GM12865 (cell line): ENCODE results near the gene FMR1.
A peak's percentile ranks its signal among the peaks of the same experiment; 100 is the strongest.

Source experiments
- DNase-seq: peaks from one replicate; pipeline ENCODE4 v3.0.0; 2010; ENCODE audit warnings: low read depth
- H3K4me3 ChIP-seq: 2 replicates; pipeline ENCODE4 v1.5.1; 2011; ENCODE audit warnings: mild to moderate bottlenecking, low read depth, low read length, control low read depth
- CTCF ChIP-seq: IDR thresholded peaks from 2 replicates; pipeline ENCODE4 v1.5.1; 2011; ENCODE audit warnings: low read length, control low read depth, low read depth, inconsistent platforms; ENCODE audit not compliant: insufficient read depth; ENCODE audit errors: missing control alignments

Gene FMR1

DNA sequence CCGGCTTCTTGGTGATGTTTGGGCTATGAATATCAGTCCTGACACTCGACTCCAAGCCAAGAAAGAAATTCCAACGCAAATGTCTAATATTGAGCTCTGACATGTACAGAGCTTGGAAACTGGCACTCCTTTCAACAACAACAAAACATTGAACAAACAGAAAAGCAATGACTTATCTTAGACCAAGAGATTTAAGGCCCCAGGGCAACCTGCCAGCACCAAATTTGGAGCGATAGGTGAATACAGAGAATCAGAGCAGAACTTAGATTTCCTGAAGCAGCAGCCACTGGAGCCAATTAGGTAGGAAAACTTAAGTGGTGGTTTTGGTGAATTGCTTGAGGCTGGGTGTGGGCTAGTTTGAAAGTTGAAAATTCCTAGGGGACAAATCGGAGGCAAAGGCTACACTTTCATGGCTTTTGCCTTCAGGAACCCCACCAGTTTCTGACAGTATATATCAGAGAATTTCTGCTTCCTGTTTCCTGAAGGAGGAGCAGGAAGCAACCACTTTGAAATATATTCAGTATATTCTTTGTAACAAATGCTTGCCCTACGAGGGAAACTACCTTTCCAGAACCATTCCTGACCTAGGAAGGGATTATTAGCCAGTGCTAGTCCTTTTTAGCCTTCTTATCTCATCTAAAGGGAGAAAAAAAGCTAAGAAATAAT is 10.1 kb upstream of the FMR1 start:
- no peak for DNase-seq
- H3K4me3 ChIP-seq: no peak overlapping the region
- TF ChIP-seq CTCF: no peak

DNA sequence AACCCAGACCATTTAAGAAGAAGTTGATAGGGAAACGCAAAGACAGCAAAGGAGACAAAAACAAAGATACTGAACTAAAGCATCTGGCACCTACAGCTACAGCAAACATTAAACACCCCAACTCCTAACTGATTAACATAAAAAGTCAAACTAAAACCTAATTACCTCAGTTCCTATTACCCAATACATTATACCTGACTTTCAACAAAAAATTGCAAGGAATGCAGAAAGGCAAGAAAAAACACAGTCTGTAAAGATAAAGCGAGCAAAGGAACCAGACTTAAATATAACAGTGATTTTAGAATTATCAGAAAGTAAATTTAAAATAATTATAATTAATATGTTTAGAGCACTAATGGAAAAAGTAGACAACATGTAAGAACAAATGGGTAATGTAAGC is 9.4 kb upstream of the FMR1 start:
- TF ChIP-seq CTCF: no peak
- DNase-seq: no peak
- no peak overlapping the region for H3K4me3 ChIP-seq

GRCh38 chrX:147908106-147908505 is 3.6 kb upstream of the FMR1 start:
- no peak overlapping the region for H3K4me3 ChIP-seq
- DNase-seq: no peak
- no peak for TF ChIP-seq CTCF

DNA sequence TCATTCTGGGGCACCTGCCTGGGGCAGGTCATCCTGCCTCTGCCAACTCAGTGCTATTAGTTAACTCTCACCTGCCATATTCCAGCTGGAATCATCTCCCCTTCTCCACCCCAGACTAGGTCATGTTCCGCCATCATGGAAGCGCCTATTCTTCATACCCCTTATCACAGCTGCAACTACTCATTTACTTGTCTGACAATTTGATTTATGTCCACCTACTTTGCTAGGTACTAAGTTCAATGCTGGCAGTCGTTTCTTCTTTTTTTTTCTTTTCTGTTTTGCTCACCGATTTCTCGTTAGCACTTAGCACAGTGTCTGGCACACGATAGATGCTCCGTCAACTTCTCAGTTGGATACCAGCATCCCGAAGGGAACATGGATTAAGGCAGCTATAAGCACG is 1.1 kb upstream of the FMR1 start:
- TF ChIP-seq CTCF: no peak
- no peak for DNase-seq
- H3K4me3 ChIP-seq: no peak overlapping the region

DNA sequence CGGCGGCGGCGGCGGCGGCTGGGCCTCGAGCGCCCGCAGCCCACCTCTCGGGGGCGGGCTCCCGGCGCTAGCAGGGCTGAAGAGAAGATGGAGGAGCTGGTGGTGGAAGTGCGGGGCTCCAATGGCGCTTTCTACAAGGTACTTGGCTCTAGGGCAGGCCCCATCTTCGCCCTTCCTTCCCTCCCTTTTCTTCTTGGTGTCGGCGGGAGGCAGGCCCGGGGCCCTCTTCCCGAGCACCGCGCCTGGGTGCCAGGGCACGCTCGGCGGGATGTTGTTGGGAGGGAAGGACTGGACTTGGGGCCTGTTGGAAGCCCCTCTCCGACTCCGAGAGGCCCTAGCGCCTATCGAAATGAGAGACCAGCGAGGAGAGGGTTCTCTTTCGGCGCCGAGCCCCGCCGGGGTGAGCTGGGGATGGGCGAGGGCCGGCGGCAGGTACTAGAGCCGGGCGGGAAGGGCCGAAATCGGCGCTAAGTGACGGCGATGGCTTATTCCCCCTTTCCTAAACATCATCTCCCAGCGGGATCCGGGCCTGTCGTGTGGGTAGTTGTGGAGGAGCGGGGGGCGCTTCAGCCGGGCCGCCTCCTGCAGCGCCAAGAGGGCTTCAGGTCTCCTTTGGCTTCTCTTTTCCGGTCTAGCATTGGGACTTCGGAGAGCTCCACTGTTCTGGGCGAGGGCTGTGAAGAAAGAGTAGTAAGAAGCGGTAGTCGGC is 528 bp downstream of the FMR1 start:
- H3K4me3 ChIP-seq: peak overlapping the region; percentile 85
- TF ChIP-seq CTCF: no peak
- DNase-seq: peak; percentile 46

- no peak for DNase-seq
- H3K4me3 ChIP-seq: peak overlapping the region; percentile 85
- TF ChIP-seq CTCF: no peak
These were observed 1.9 kb downstream of the FMR1 start for GRCh38 chrX:147913570-147913969.

DNA sequence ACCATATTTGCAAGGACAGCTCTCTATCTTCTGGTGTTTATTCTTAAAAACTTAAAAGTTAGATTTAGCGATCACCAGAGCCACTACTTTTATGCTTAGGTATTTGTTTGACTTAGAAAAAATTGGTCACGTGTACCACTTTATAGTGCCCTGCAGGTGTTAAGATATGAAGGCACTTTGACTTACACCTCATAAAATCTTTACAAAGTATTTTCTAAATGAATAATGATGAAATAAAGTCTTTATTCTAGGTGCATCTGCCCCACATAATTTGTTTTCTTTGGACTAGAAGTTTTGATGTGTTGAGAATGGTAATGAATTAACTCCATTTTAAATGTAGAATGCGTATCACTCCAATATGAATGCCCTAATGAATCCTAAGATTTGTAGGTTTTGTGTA is 2.9 kb downstream of the FMR1 start:
- no peak for TF ChIP-seq CTCF
- H3K4me3 ChIP-seq: no peak overlapping the region
- no peak for DNase-seq
